CD4-positive, alpha-beta T cell (primary cell): ENCODE data around the gene PITRM1. TPM values are rescaled to one million over a fixed set of nuclear protein-coding genes. Genes with fewer than 3 reads are reported as not detected.

Source experiments
- ATAC-seq: fragments of 200-7000 bp; cut with Tn5 transposase; one replicate; pipeline ENCODE4 v1.10.0; 2022; ENCODE audit warnings: mild to moderate bottlenecking; ENCODE audit not compliant: poor library complexity
- CTCF ChIA-PET: fragments of 350-600 bp; sonication (Branson Sonifier 250); formaldehyde crosslinking; loops from one replicate; lab custom pipeline; 2021; ENCODE audit warnings: antibody characterized with exemption, inconsistent platforms; lab: Charles Lee
- POLR2A ChIA-PET: fragments of 350-600 bp; sonication (Branson Sonifier 250); formaldehyde crosslinking; loops from one replicate; lab custom pipeline; 2021; ENCODE audit warnings: antibody characterized with exemption, inconsistent platforms; lab: Charles Lee
- DNase-seq, 14 experiments: peaks; one replicate each; pipeline ENCODE4 v3.0.0-alpha.2; 2013 to 2020; ENCODE audit warnings: mixed read lengths in 2 of 14
- H3K27ac ChIP-seq, 2 donors: one replicate each; pipeline versions ENCODE4 v1.5.1 to v1.7.0; 2013; ENCODE audit warnings: low read length in 2 of 2, low read depth in 1 of 2, mild to moderate bottlenecking in 1 of 2
- H3K27me3 ChIP-seq, 2 experiments: 1 replicate in 1 of 2; 2 replicates in 1 of 2; pipeline versions ENCODE4 v1.6.1 to v1.7.0; 2013; ENCODE audit warnings: low read length in 2 of 2, control low read depth in 1 of 2, mild to moderate bottlenecking in 1 of 2, moderate library complexity in 1 of 2; ENCODE audit not compliant: insufficient read depth in 2 of 2, control insufficient read depth in 1 of 2
- H3K36me3 ChIP-seq: one replicate; pipeline ENCODE4 v1.6.1; 2013; ENCODE audit warnings: low read length, control low read depth; ENCODE audit not compliant: insufficient read depth
- H3K4me1 ChIP-seq: one replicate; pipeline ENCODE4 v1.6.1; 2013; ENCODE audit warnings: low read length, control low read depth; ENCODE audit not compliant: insufficient read depth
- H3K4me3 ChIP-seq: one replicate; pipeline ENCODE4 v1.5.1; 2013; ENCODE audit warnings: mild to moderate bottlenecking, low read length, moderate library complexity
- H3K9me3 ChIP-seq, 2 experiments: 1 replicate in 1 of 2; 2 replicates in 1 of 2; pipeline versions ENCODE4 v1.6.1 to v1.7.0; 2013; ENCODE audit warnings: low read length in 2 of 2, mild to moderate bottlenecking in 2 of 2, control low read depth in 1 of 2, moderate library complexity in 1 of 2; ENCODE audit not compliant: control insufficient read depth in 1 of 2, insufficient read depth in 1 of 2
- H3K27ac Mint-ChIP-seq: one replicate; pipeline ENCODE4 v1.8.0; 2020; ENCODE audit warnings: mixed read lengths
- H3K27me3 Mint-ChIP-seq: one replicate; pipeline ENCODE4 v1.8.0; 2021; ENCODE audit warnings: mixed read lengths
- H3K36me3 Mint-ChIP-seq: one replicate; pipeline ENCODE4 v1.8.0; 2021; ENCODE audit warnings: low read depth, mixed read lengths
- H3K4me1 Mint-ChIP-seq: one replicate; pipeline ENCODE4 v1.8.0; 2021; ENCODE audit warnings: low read depth, mixed read lengths
- H3K4me3 Mint-ChIP-seq: one replicate; pipeline ENCODE4 v1.8.0; 2020; ENCODE audit warnings: mild to moderate bottlenecking, mixed read lengths
- H3K9me3 Mint-ChIP-seq: one replicate; pipeline ENCODE4 v1.8.0; 2020; ENCODE audit warnings: mixed read lengths
- intact Hi-C, 2 experiments: fragments of 100-400 bp; cut with DNase I in 1 of 2; cut with micrococcal nuclease in 1 of 2; formaldehyde crosslinking; loops; one replicate each; pipeline versions ENCODE4 v1.15.1 to v1.9.0; 2023 to 2025; cut with DNase I, micrococcal nuclease
- total RNA-seq, 174 experiments: library from RNA in 2 of 174; stranded (reverse) in 2 of 174; gene quantifications; one replicate each; pipeline ENCODE4 v1.2.3 and lab custom pipeline; 2021 to 2026
- TF ChIP-seq, protein P1 (sequence below): fragments of 200-600 bp; IDR thresholded peaks from one replicate; pipeline ENCODE4 v1.8.0; 2022; ENCODE audit warnings: antibody characterized with exemption, mild to moderate bottlenecking

The PITRM1 gene
- total RNA-seq, 2 experiments from 2014 or later, result 76.7 to 77.8 TPM

DNA sequence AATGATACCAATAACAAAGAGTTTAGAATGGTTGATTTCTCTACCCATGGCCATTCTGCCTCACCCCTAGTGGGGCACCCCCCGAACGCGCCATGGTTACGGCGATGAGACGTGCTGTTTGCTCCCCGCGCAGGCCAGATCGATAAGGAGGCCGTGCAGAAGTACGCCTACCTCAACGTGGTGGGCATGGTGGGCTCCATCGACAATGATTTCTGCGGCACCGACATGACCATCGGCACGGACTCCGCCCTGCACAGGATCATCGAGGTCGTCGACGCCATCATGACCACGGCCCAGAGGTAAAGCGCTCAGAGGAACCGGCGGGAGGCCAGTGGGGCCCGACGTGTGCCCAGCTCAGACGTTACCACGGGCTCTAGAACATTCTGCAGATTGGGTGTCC is 68.9 kb downstream of the PITRM1 start:
- H3K27ac ChIP-seq, result no peak overlapping the region
- H3K4me3 ChIP-seq, result no peak overlapping the region
- Mint-ChIP-seq H3K27ac (no peak overlapping the region), H3K4me3 (no peak overlapping the region), H3K27me3 (no peaks in the 10 kb centered on the region), H3K36me3 (peaks cover 83% of the 10 kb centered on the region), H3K9me3 (no peaks in the 10 kb centered on the region), H3K4me1 (no peaks in the 10 kb centered on the region)
- no peaks in the 10 kb centered on the region for H3K4me1 ChIP-seq
- no peak for DNase-seq
- TF ChIP-seq, protein P1, sequence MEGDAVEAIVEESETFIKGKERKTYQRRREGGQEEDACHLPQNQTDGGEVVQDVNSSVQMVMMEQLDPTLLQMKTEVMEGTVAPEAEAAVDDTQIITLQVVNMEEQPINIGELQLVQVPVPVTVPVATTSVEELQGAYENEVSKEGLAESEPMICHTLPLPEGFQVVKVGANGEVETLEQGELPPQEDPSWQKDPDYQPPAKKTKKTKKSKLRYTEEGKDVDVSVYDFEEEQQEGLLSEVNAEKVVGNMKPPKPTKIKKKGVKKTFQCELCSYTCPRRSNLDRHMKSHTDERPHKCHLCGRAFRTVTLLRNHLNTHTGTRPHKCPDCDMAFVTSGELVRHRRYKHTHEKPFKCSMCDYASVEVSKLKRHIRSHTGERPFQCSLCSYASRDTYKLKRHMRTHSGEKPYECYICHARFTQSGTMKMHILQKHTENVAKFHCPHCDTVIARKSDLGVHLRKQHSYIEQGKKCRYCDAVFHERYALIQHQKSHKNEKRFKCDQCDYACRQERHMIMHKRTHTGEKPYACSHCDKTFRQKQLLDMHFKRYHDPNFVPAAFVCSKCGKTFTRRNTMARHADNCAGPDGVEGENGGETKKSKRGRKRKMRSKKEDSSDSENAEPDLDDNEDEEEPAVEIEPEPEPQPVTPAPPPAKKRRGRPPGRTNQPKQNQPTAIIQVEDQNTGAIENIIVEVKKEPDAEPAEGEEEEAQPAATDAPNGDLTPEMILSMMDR, result no peak
- ChIA-PET CTCF (no interaction called here), POLR2A (no interaction called here)
- H3K36me3 ChIP-seq, result peaks cover 82% of the 10 kb centered on the region
- H3K27me3 ChIP-seq, result no peaks in the 10 kb centered on the region
- intact Hi-C loops, result no loop called here
- H3K9me3 ChIP-seq, result no peaks in the 10 kb centered on the region
- no peak for ATAC-seq

- Histone ChIP-seq H3K27ac (no peak overlapping the region), H3K9me3 (no peaks in the 10 kb centered on the region), H3K36me3 (peaks cover 75% of the 10 kb centered on the region), H3K27me3 (no peaks in the 10 kb centered on the region), H3K4me1 (no peaks in the 10 kb centered on the region), H3K4me3 (no peak overlapping the region)
- Mint-ChIP-seq H3K27ac (no peak overlapping the region), H3K9me3 (no peaks in the 10 kb centered on the region), H3K4me3 (no peak overlapping the region), H3K4me1 (no peaks in the 10 kb centered on the region), H3K27me3 (no peaks in the 10 kb centered on the region), H3K36me3 (peaks cover 76% of the 10 kb centered on the region)
- intact Hi-C loops, result no loop called here
- DNase-seq, result no peak
- TF ChIP-seq, protein P1, result no peak
- no peak for ATAC-seq
- ChIA-PET CTCF (no interaction called here), POLR2A (no interaction called here)
Measured at GRCh38 chr10:3102720-3103427, 69.7 kb downstream of the PITRM1 start.

DNA sequence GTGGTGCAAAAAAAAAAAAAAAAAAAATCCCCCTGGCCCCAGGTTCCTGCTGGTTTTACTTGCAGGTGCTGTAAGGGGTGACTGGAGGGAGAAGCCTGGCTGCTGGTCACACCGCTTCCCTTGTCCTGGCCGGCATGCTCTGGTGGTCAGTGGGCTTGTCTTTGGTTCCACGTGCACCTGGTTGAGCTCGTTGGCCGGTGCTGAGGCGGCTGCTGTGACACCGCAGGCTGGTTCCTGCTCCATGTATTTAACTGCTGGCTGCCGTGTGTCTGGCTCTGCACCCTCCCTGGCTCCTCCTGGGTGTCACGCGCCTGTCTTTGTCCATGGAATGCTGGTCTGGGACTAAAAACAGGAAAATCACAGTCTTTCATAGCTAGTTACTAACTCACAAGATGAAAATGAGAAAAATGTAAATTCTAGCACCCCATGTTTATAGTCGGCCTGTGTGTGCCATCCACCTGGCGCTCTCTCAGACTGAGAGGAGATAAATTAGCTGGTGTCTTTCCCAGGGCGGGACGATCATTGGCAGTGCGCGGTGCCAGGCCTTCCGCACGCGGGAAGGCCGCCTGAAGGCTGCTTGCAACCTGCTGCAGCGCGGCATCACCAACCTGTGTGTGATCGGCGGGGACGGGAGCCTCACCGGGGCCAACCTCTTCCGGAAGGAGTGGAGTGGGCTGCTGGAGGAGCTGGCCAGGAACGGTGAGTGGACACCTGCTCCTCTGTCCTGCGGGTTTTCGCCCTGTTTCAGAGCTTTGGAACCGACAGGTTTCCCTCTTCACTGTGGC is 71.5 kb downstream of the PITRM1 start:
- no peaks in the 10 kb centered on the region for H3K9me3 Mint-ChIP-seq
- intact Hi-C loops, result no loop called here
- Histone ChIP-seq H3K9me3 (no peaks in the 10 kb centered on the region), H3K27ac (no peak overlapping the region), H3K27me3 (no peaks in the 10 kb centered on the region), H3K4me1 (peaks cover 6% of the 10 kb centered on the region), H3K36me3 (peaks cover 65% of the 10 kb centered on the region), H3K4me3 (no peak overlapping the region)
- ChIA-PET POLR2A (no interaction called here), CTCF (no interaction called here)
- H3K4me1 Mint-ChIP-seq, result no peaks in the 10 kb centered on the region
- no peak overlapping the region for H3K27ac Mint-ChIP-seq
- no peaks in the 10 kb centered on the region for H3K27me3 Mint-ChIP-seq
- peaks cover 71% of the 10 kb centered on the region for H3K36me3 Mint-ChIP-seq
- TF ChIP-seq, protein P1, result no peak
- no peak for ATAC-seq
- DNase-seq, result no peak
- no peak overlapping the region for H3K4me3 Mint-ChIP-seq
